ENCODE data around the gene ZNF616. TPM values are rescaled to one million over a fixed set of nuclear protein-coding genes. Genes with fewer than 3 reads are reported as not detected.

ZNF616 gene
- total and polyA plus RNA-seq, 2 of the 8 experiments (the other 6 are each of a cell fraction or from before 2014, with no cell fraction given), result 5.7 to 40.5 TPM

DNA sequence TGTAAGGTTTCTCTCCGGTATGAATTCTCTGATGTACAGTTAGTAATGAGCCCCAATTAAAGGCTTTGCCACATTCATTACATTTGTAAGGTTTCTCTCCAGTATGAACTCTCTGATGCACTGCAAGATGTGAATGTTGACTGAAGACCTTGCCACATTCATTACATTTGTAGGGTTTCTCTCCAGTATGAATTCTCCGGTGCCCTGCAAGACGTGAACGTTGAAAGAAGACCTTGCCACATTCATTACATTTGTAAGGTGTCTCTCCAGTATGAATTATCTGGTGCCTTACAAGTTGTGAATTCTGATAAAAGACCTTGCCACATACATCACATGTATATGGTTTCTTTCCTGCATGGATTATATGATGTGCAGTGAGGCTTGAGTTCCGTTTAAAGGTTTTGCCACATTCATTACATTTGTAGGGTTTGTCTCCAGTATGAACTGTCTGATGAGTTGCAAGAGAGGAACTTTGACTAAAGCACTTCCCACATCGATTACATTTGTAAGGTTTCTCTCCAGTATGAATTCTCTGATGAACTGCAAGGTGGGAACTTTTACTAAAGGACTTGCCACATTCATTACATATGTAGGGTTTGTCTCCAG lies 73.4 kb downstream of the ZNF616 start:
- Histone ChIP-seq H3K36me3 (ENCODE audit: control insufficient read depth in 2 of 4, insufficient read depth in 4 of 4, low read length in 3 of 4) (peaks cover 0 to 82% (median 44%) of the 10 kb centered on the region in 4 experiments; a peak in 7 of 8 replicates), H2BK5ac (ENCODE audit: low read depth, low read length) (no peak overlapping the region), H3K27ac (ENCODE audit: low read depth, low read length) (no peak overlapping the region), H2BK120ac (replicated peaks; ENCODE audit: low read depth, low read length) (no peak overlapping the region), H3K4ac (replicated peaks; ENCODE audit: insufficient read length, low read depth, low read length) (no peak overlapping the region), H3K4me1 (replicated peaks in 1 of 4; ENCODE audit: control insufficient read depth in 3 of 4, insufficient read depth in 4 of 4, low read length in 3 of 4) (no peaks in the 10 kb centered on the region), H3K79me2 (ENCODE audit: control insufficient read depth in 1 of 2, insufficient read depth in 2 of 2, low read length in 2 of 2) (no peaks in the 10 kb centered on the region), H3K9me3 (ENCODE audit: insufficient read depth in 2 of 2, low read depth in 1 of 2, low read length in 1 of 2) (peaks cover 62 to 78% of the 10 kb centered on the region in 2 experiments), H2BK12ac (ENCODE audit: low read depth, low read length) (no peak overlapping the region), H4K20me1 (replicated peaks in 1 of 2; ENCODE audit: control insufficient read depth in 1 of 2, insufficient read depth in 2 of 2, low read length in 2 of 2) (no peaks in the 10 kb centered on the region), H3K9ac (replicated peaks in 1 of 4; ENCODE audit: extremely low read depth in 1 of 4, low read depth in 3 of 4, low read length in 3 of 4) (no peak overlapping the region), H3K23ac (ENCODE audit: insufficient read length) (no peak overlapping the region), H3K23me2 (ENCODE audit: low read depth, low read length) (no peaks in the 10 kb centered on the region), H3K4me3 (ENCODE audit: extremely low read depth in 1 of 4, insufficient read depth in 2 of 4, low read depth in 3 of 4, low read length in 4 of 4) (no peak overlapping the region), H4K91ac (replicated peaks; ENCODE audit: insufficient read length, low read length) (no peak overlapping the region), H2AFZ (ENCODE audit: low read length) (no peak overlapping the region), H3K18ac (ENCODE audit: extremely low read depth, low read length) (no peak overlapping the region), H4K5ac (ENCODE audit: insufficient read length, low read depth, low read length) (no peak overlapping the region), H4K8ac (ENCODE audit: extremely low read depth, insufficient read depth, low read length) (no peak overlapping the region), H3K56ac (replicated peaks; ENCODE audit: insufficient read length, low read depth, low read length) (no peak overlapping the region), H3K14ac (ENCODE audit: insufficient read length) (no peak overlapping the region), H3K27me3 (replicated peaks in 1 of 4; ENCODE audit: control insufficient read depth in 3 of 4, extremely low read depth in 1 of 4, insufficient read depth in 3 of 4, low read length in 3 of 4) (no peaks in the 10 kb centered on the region), H2BK15ac (ENCODE audit: low read length) (no peak overlapping the region), H3K4me2 (ENCODE audit: insufficient read depth in 1 of 2, low read depth in 2 of 2, low read length in 2 of 2) (no peak overlapping the region), H2AK5ac (ENCODE audit: low read depth, low read length) (no peak overlapping the region), H2BK20ac (ENCODE audit: low read length) (no peak overlapping the region), H3K79me1 (ENCODE audit: low read depth, low read length) (no peaks in the 10 kb centered on the region; the same call in 1 of the 2 replicates)
- ChIA-PET POLR2A (ENCODE audit: partially characterized antibody) (no interaction called here), CTCF (ENCODE audit: partially characterized antibody) (no interaction called here)
- FAIRE-seq (no peak), DNase-seq (ENCODE audit: low read depth in 1 of 2, low spot score in 2 of 2) (no peak)
- TF ChIP-seq POLR2AphosphoS5 (IDR thresholded peaks at IDR 0.05; ENCODE audit: low read depth, low read length) (no peak), SP4 (IDR thresholded peaks at IDR 0.05; ENCODE audit: low read length) (no peak), CEBPB (IDR thresholded peaks at IDR 0.05; ENCODE audit: low read depth, low read length) (no peak), ZNF274 (IDR thresholded peaks at IDR 0.05; ENCODE audit: borderline replicate concordance, extremely low read depth, low read length) (peak; percentile 75; the same call in 1 of the 2 replicates)
- 97% methylated on average over 6 of the region's 6 CpGs; no CpG with 5 or more reads in 1 of the 2 experiments for whole genome bisulfite sequencing, 2 experiments (ENCODE audit: extremely low coverage in 1 of 2, insufficient coverage in 1 of 2, insufficient read length in 1 of 2, insufficient replicate concordance in 2 of 2, low coverage in 1 of 2, low lambda C conversion rate in 2 of 2, missing lambda C conversion rate in 1 of 2)

Measured in H1 (cell line).